Skin epidermis (tissue), 12 donors: Measurements from ENCODE around the gene ZFP36L1.

Experiments
- H3K27ac ChIP-seq, 21 experiments: fragments of 200-600 bp; sonication (generic) in 11 of 21; one replicate each; pipeline ENCODE4 v1.5.0; 2020; ENCODE audit warnings: mild to moderate bottlenecking in 3 of 21, inconsistent platforms in 2 of 21, moderate library complexity in 2 of 21
- H3K4me3 ChIP-seq, 7 experiments: fragments of 200-600 bp; sonication (generic) in 2 of 7; one replicate each; pipeline ENCODE4 v1.5.0; 2020; ENCODE audit warnings: inconsistent platforms in 2 of 7, mild to moderate bottlenecking in 2 of 7, moderate library complexity in 1 of 7

Gene ZFP36L1

GRCh38 chr14:68800953-68801352 is 8.1 kb upstream of the ZFP36L1 start:
- no peak overlapping the region for H3K27ac ChIP-seq
- no peak overlapping the region for H3K4me3 ChIP-seq

- no peak overlapping the region for H3K4me3 ChIP-seq
- H3K27ac ChIP-seq = no peak overlapping the region
Measured at GRCh38 chr14:68800390-68800789, 7.5 kb upstream of the ZFP36L1 start.

GRCh38 chr14:68798621-68799020 is 5.8 kb upstream of the ZFP36L1 start:
- Histone ChIP-seq H3K4me3 (no peak overlapping the region), H3K27ac (no peak overlapping the region)

GRCh38 chr14:68797121-68797670 is 4.3 kb upstream of the ZFP36L1 start:
- H3K27ac ChIP-seq = peak overlapping the region in 18 of 21 experiments; percentile 94 to 100 (median 100)

GRCh38 chr14:68796418-68797101 is 3.7 kb upstream of the ZFP36L1 start:
- peak overlapping the region; percentile 94 to 100 (median 100) for H3K27ac ChIP-seq
- peak overlapping the region; percentile 62 to 90 (median 79) for H3K4me3 ChIP-seq

More at GRCh38 chr14:68797121-68797670, 4.3 kb upstream of the ZFP36L1 start:
- H3K4me3 ChIP-seq = no peak overlapping the region

GRCh38 chr14:68795597-68796417 is 2.9 kb upstream of the ZFP36L1 start:
- H3K4me3 ChIP-seq = peak overlapping the region; percentile 62 to 90 (median 79)
- peak overlapping the region; percentile 94 to 100 (median 100) for H3K27ac ChIP-seq

- peak overlapping the region; percentile 94 to 100 (median 100) for H3K27ac ChIP-seq
- H3K4me3 ChIP-seq = peak overlapping the region; percentile 62 to 90 (median 79)
Measured at GRCh38 chr14:68794851-68795596, 2.2 kb upstream of the ZFP36L1 start.

- Histone ChIP-seq H3K4me3 (peak overlapping the region; percentile 62 to 90 (median 79)), H3K27ac (peak overlapping the region; percentile 94 to 100 (median 100))
Measured at GRCh38 chr14:68794130-68794850, 1.4 kb upstream of the ZFP36L1 start.

GRCh38 chr14:68793734-68794129 is 865 bp upstream of the ZFP36L1 start:
- Histone ChIP-seq H3K27ac (peak overlapping the region; percentile 94 to 100 (median 100)), H3K4me3 (peak overlapping the region; percentile 62 to 90 (median 79))

- H3K4me3 ChIP-seq = peak overlapping the region; percentile 62 to 90 (median 79)
- H3K27ac ChIP-seq = peak overlapping the region; percentile 94 to 100 (median 100)
Measured at GRCh38 chr14:68792678-68792978, 239 bp downstream of the ZFP36L1 start.

- H3K4me3 ChIP-seq = peak overlapping the region; percentile 62 to 90 (median 79)
- peak overlapping the region; percentile 94 to 100 (median 100) for H3K27ac ChIP-seq
Measured at GRCh38 chr14:68791902-68792677, 777 bp downstream of the ZFP36L1 start.

GRCh38 chr14:68791078-68791901 is 1.6 kb downstream of the ZFP36L1 start:
- H3K4me3 ChIP-seq = peak overlapping the region; percentile 62 to 90 (median 79)
- peak overlapping the region; percentile 94 to 100 (median 100) for H3K27ac ChIP-seq

- H3K4me3 ChIP-seq = peak overlapping the region; percentile 62 to 90 (median 79)
- peak overlapping the region; percentile 94 to 100 (median 100) for H3K27ac ChIP-seq
Measured at GRCh38 chr14:68790644-68791077, 2.2 kb downstream of the ZFP36L1 start.

- H3K27ac ChIP-seq = peak overlapping the region; percentile 94 to 100 (median 100)
- peak overlapping the region; percentile 62 to 90 (median 79) for H3K4me3 ChIP-seq
Measured at GRCh38 chr14:68789821-68790643, 2.8 kb downstream of the ZFP36L1 start.

- H3K4me3 ChIP-seq = peak overlapping the region; percentile 62 to 90 (median 79)
- H3K27ac ChIP-seq = peak overlapping the region; percentile 94 to 100 (median 100)
Measured at GRCh38 chr14:68788996-68789820, 3.7 kb downstream of the ZFP36L1 start.
